ENCODE measurements around the gene DCTN5. TPM values are rescaled to one million over a fixed set of nuclear protein-coding genes. Genes with fewer than 3 reads are reported as not detected.
"Not testable (repeated sequence)": the region's sequence is repeated elsewhere in the genome, so short reads cannot be mapped to it uniquely, and the experiment has no call there.

Gene DCTN5
- total RNA-seq, 2 donors from 2014 or later, result 95.0 to 107 TPM

DNA sequence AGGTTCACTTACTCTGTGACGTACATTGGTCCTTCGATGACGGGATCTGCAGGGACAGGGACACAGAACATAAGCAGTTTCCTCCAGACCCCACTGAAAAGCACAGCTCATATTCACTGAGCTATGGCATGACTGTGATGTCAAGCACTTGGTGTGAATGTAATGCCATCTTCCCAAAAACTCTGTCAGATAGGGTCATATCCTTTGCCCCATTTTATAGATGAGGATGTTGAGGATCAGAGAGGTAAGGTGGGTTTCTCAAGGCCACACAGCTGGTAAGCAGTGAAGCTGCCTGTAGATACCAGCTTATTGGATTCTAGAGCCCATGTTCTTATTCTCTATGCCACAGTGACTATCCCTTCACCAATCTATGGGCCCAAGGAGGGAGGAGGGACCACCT, 69.2 kb downstream of the DCTN5 start:
- H3K9me3 Mint-ChIP-seq, result no peaks in the 10 kb centered on the region
- no peak overlapping the region for H3K4me3 Mint-ChIP-seq
- H3K36me3 Mint-ChIP-seq, result no peaks in the 10 kb centered on the region
- no peak overlapping the region for H3K27ac Mint-ChIP-seq
- no peaks in the 10 kb centered on the region for H3K4me1 Mint-ChIP-seq (ENCODE audit: low read depth in 2 of 2)
- no peak for ATAC-seq
- H3K27me3 Mint-ChIP-seq, result peaks cover 12 to 28% of the 10 kb centered on the region in 2 donors
- no peak for DNase-seq (ENCODE audit: low spot score)

DNA sequence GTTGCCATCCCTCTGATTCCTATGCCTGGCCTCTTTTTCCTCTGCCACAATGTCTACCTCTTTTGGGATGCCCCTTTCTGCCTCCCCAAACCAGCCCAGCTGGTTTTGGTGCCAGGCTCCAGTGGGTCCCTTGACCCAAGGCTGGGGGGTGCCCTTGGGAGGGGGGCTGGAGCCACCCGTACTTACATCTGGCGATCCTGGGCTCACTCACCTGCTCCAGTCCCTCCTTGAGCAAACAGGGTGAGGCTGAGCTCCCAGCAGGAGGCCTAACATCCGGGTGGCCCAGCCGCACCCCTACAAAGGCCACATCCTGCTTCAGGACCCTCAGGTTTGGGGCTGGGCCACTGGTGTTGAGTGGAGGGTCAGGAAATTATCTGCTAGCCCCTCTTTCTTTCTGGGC, 70.5 kb downstream of the DCTN5 start:
- no peaks in the 10 kb centered on the region for H3K36me3 Mint-ChIP-seq
- no peak for DNase-seq (ENCODE audit: low spot score)
- no peaks in the 10 kb centered on the region for H3K4me1 Mint-ChIP-seq (ENCODE audit: low read depth in 2 of 2)
- peaks cover 22 to 28% of the 10 kb centered on the region in 2 donors for H3K27me3 Mint-ChIP-seq
- H3K9me3 Mint-ChIP-seq, result no peaks in the 10 kb centered on the region
- no peak for ATAC-seq
- H3K27ac Mint-ChIP-seq, result no peak overlapping the region
- no peak overlapping the region for H3K4me3 Mint-ChIP-seq

DNA sequence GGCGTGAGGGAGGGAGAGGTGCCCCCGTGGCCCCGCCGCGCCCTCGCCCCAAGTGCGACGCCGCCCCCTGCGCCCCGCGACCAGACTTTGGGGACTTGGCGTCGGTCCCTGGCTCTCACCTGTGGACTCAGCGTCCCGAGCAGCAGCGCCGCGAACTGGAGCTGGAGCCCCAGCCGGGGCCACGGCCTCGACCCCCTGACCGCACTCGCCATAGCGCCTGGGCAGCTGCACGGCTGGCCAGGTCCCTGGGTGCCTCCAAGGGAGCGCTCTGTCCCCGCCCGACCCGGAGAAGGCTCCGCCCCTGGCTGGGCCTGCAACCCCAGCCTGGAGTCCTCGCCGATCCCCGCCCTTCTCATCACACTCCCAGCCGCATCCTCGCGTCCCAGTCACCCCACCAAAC, 71.7 kb downstream of the DCTN5 start, which contains the start of gene ERN2:
Gene ERN2 (minus strand): TSS at position 247 of the 400 bp plus-strand sequence. CDS start 35 bp downstream, at position 212.
- Mint-ChIP-seq H3K9me3 (no peaks in the 10 kb centered on the region), H3K27ac (no peak within 1 kb of the TSS), H3K4me3 (no peak within 1 kb of the TSS), H3K4me1 (ENCODE audit: low read depth in 2 of 2) (no peaks in the 10 kb centered on the region), H3K27me3 (peaks cover 34 to 35% of the 10 kb centered on the region in 2 donors), H3K36me3 (no peaks in the 10 kb centered on the region)
- DNase-seq (ENCODE audit: low spot score), result no peak
- peak; percentile 36 to 41 for ATAC-seq

DNA sequence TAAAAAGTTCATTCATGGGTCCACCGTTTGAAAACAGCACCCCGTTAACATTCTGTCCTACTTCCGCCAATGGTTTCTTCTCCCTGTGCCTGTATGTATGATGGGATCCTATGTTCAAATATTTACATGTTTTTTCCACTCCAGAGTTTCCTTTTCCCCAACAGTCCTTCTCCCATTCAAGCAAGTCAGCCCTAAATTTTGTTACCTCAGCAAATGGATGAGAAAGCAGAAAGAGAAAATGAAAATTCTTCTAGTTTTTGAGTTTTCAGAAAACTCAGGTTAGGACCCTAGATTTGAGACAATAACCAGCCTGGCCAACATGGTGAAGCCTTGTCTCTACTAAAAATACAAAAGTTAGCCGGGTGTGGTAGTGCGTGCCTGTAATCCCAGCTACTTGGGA, 75.2 kb downstream of the DCTN5 start:
- peaks cover 29 to 36% of the 10 kb centered on the region in 2 donors for H3K27me3 Mint-ChIP-seq

DNA sequence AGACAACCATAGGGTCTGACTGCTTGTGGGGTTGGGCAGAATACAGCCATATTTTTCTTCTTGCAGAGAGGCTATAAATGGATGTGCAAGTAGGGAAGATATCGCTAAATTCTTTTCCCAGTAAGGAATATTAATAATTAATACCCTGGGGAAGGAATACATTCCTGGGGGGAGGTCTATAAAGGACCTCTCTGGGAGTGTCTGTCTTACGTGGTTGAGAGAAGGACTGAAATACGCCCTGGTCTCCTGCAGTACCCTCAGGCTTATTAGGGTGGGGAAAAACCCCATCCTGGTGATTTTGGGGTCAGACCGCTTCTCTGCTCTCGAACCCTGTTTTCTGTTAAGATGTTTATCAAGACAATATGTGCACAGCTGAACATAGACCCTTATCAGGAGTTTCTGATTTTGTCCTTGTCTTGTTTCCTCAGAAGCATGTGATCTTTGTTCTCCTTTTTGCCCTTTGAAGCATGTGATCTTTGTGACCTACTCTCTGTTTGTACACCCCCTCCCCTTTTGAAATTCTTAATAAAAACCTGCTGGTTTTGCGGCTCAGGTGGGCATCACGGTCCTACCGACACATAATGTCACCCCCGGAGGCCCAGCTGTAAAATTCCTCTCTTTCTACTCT, 81.5 kb downstream of the DCTN5 start:
- H3K4me3 Mint-ChIP-seq; H3K4me1 Mint-ChIP-seq (ENCODE audit: low read depth in 2 of 2); H3K36me3 Mint-ChIP-seq; H3K27ac Mint-ChIP-seq; H3K9me3 Mint-ChIP-seq; DNase-seq (ENCODE audit: low spot score); ATAC-seq: not testable (repeated sequence)
- peaks cover 5 to 15% of the 10 kb centered on the region in 2 donors for H3K27me3 Mint-ChIP-seq

More for the DNA sequence above, 75.2 kb downstream of the DCTN5 start:
- Mint-ChIP-seq H3K4me3 (no peak overlapping the region), H3K9me3 (no peaks in the 10 kb centered on the region), H3K4me1 (ENCODE audit: low read depth in 2 of 2) (no peaks in the 10 kb centered on the region), H3K27ac (no peak overlapping the region), H3K36me3 (no peaks in the 10 kb centered on the region)
- ATAC-seq (no peak), DNase-seq (ENCODE audit: low spot score) (no peak)

DNA sequence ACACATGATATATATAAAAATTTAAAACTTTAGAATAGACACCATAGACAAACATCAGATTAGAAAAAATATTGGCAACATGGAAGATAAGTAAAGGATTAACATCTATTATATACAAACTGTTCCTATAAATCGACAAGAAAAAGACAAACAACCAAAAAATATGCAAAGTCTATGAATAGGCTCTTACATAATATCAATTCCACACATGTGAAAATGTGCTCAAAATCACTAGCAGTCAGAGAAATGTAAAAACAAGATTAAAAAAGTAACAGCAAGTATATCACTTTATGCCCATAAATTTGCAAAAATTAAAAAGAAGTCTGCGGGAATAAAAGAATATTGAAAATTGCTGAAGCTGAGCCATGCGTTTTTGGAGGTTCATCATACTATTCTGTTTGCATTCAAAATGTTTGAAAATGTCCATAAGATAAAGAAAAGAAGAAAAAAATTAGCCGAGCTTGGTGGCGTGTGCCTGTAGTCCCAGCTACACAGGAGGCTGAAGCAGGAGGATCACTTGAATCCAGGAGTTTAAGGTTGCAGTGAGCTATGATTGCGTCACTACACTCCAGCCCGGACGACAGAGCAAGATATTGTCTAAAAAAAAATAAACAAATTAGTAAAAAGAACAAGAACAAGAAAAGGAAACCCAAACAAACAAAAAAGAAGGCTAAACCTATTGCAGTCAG, 83.0 kb downstream of the DCTN5 start:
- Mint-ChIP-seq H3K9me3 (peaks cover 5% of the 10 kb centered on the region), H3K4me3 (no peak overlapping the region), H3K27ac (no peak overlapping the region), H3K27me3 (peaks cover 0 to 15% of the 10 kb centered on the region in 2 donors), H3K4me1 (ENCODE audit: low read depth in 2 of 2) (peaks cover 5% of the 10 kb centered on the region in 2 donors), H3K36me3 (peaks cover 9% of the 10 kb centered on the region)
- no peak for DNase-seq (ENCODE audit: low spot score)
- ATAC-seq, result no peak

DNA sequence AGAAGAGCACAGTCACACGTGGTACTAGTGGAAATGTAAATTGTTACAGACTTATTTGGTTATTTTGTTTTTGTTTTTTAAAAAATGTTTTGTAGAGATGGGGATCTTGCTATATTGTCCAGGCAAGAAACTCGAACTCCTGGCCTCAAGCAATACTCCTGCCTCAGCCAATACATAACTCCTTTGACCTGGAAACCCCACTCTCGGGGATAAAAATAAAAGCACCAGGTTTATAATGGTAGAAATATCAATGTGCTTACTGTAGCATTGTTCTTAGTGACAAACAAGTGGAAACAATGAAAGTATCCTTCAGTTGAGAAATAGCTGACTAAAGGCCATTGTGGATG, 83.5 kb downstream of the DCTN5 start:
- Mint-ChIP-seq H3K4me3 (no peak overlapping the region), H3K9me3 (peaks cover 5% of the 10 kb centered on the region), H3K4me1 (ENCODE audit: low read depth in 2 of 2) (peaks cover 5% of the 10 kb centered on the region in 2 donors), H3K27me3 (peaks cover 0 to 16% of the 10 kb centered on the region in 2 donors), H3K36me3 (peaks cover 9% of the 10 kb centered on the region), H3K27ac (no peak overlapping the region)
- no peak for DNase-seq (ENCODE audit: low spot score)
- ATAC-seq, result no peak

DNA sequence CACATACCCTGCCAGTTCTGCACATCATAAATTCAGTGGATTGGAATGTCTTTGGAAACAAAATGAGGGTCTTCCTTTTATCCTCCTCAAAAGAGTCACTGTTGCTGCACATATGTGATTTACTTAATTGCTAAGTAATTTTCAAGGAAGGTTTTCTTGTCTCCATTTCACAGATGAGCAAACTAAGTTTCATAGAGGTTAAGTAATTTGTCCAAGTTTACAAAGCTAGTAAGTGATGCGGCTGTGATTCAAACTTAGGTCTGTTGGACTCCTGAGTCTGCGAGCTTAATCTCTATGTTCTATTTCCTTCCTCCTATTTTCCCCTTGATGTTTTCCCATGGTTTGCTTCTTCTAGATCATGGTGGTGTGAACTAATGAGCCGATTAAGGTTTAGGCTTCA, 85.4 kb downstream of the DCTN5 start:
- H3K4me3 Mint-ChIP-seq, result no peak overlapping the region
- no peak overlapping the region for H3K27ac Mint-ChIP-seq
- no peak for ATAC-seq
- H3K27me3 Mint-ChIP-seq, result peaks cover 0 to 17% of the 10 kb centered on the region in 2 donors
- H3K36me3 Mint-ChIP-seq, result peaks cover 9% of the 10 kb centered on the region
- peaks cover 5% of the 10 kb centered on the region in 2 donors for H3K4me1 Mint-ChIP-seq (ENCODE audit: low read depth in 2 of 2)
- no peak for DNase-seq (ENCODE audit: low spot score)
- H3K9me3 Mint-ChIP-seq, result peaks cover 5% of the 10 kb centered on the region

Other genes starting within 250 kb of the DCTN5 start
- gene COG7, start 188.3 kb upstream of the DCTN5 start, total RNA-seq, result 10 to 100 TPM; 21.9 to 28.2 TPM
- gene GGA2, start 131.0 kb upstream of the DCTN5 start, total RNA-seq, result 10 to 100 TPM; 61.0 to 97.3 TPM
- gene EARS2, start 84.1 kb upstream of the DCTN5 start, total RNA-seq, result 10 to 100 TPM; 19.2 to 34.9 TPM
- gene UBFD1, start 83.7 kb upstream of the DCTN5 start, total RNA-seq, result 10 to 100 TPM; 53.8 to 87.1 TPM
- 100 to 1,000 TPM; 101 to 102 TPM for gene NDUFAB1, start 45.1 kb upstream of the DCTN5 start, total RNA-seq
- 10 to 100 TPM; 20.6 to 28.4 TPM for gene PALB2, start 156 bp upstream of the DCTN5 start, total RNA-seq
- 10 to 100 TPM; 55.6 to 95.6 TPM for gene PLK1, start 37.4 kb downstream of the DCTN5 start, total RNA-seq
- not detected for gene ERN2, start 71.8 kb downstream of the DCTN5 start, total RNA-seq
- gene CHP2, start 113.6 kb downstream of the DCTN5 start, total RNA-seq, result not detected
- gene PRKCB, start 194.5 kb downstream of the DCTN5 start, total RNA-seq, result 100 to 1,000 TPM; 193 to 273 TPM